Vagina (tissue), 2 donors: ENCODE measurements around the gene SLC28A2. TPM values are rescaled to one million over a fixed set of nuclear protein-coding genes. Genes with fewer than 3 reads are reported as not detected.

Experiments
- DNase-seq, 2 donors: peaks; one replicate each; pipeline ENCODE4 v3.0.0-alpha.2; 2017; ENCODE audit errors: extremely low spot score in 2 of 2
- H3K27ac ChIP-seq: fragments of 200-600 bp; sonication (generic); one replicate; pipeline ENCODE4 v1.5.1; 2019
- H3K27me3 ChIP-seq: fragments of 200-600 bp; sonication (generic); one replicate; pipeline ENCODE4 v1.5.1; 2019
- H3K36me3 ChIP-seq, 2 donors: fragments of 200-600 bp; sonication (generic); one replicate each; pipeline ENCODE4 v1.5.1; 2017 to 2019
- H3K4me1 ChIP-seq: fragments of 200-600 bp; sonication (generic); one replicate; pipeline ENCODE4 v1.5.1; 2019
- H3K4me3 ChIP-seq, 2 donors: fragments of 200-600 bp; sonication (generic); 1 replicate in 1 of 2; 2 replicates in 1 of 2; pipeline ENCODE4 v1.5.1; 2016 to 2019
- H3K9me3 ChIP-seq: fragments of 200-600 bp; sonication (generic); one replicate; pipeline ENCODE4 v1.5.1; 2019
- POLR2A ChIP-seq, 2 donors: fragments of 450-650 bp; IDR thresholded peaks; one replicate each; pipeline ENCODE4 v1.6.1; 2017; ENCODE audit warnings: antibody characterized with exemption in 2 of 2, mild to moderate bottlenecking in 2 of 2, moderate library complexity in 2 of 2
- POLR2AphosphoS5 ChIP-seq, 2 donors: sonication (generic); formaldehyde crosslinking; IDR thresholded peaks; one replicate each; pipeline ENCODE4 v1.9.0; 2017; ENCODE audit warnings: antibody characterized with exemption in 2 of 2, mild to moderate bottlenecking in 2 of 2, low read depth in 1 of 2; ENCODE audit not compliant: insufficient read depth in 1 of 2
- intact Hi-C: fragments of 100-400 bp; cut with DNase I; formaldehyde crosslinking; loops from one replicate; pipeline ENCODE4 v1.15.1; 2023
- total RNA-seq: library from RNA; depleted of rRNA; stranded (reverse); fragments of >200 nt; gene quantifications from one replicate; pipeline ENCODE4 v1.2.3, GENCODE V29; 2016
- TF ChIP-seq, protein P1 (sequence below), 3 experiments: fragments of 450-650 bp in 2 of 3; fragments of 200-600 bp in 1 of 3; sonication (generic) in 1 of 3; IDR thresholded peaks; one replicate each; pipeline ENCODE4 v1.5.1; 2017 to 2019; ENCODE audit warnings: antibody characterized with exemption in 3 of 3, mild to moderate bottlenecking in 2 of 3, moderate library complexity in 2 of 3

Gene SLC28A2
- total RNA-seq, 1 donor from 2014 or later = not detected

DNA sequence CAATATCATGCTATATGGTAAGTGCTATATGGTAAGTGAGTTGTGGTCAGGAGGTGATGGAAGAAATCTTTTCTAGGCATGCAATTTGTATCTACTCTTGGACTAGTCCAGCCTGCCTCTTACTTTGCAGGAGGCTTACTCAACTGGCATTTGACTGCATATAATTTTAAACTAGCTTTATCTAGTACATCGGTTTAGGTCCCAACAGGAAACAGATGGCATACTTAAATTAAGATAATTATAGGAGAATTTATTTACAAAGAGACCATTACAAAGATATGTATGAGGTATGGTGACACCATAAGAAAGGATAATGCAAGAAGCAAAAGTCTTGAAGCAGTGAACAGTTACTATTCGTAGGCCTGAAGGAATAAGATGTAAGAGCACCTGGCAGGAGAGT lies 7.8 kb downstream of the SLC28A2 start:
- no peak overlapping the region for H3K27ac ChIP-seq
- no peaks in the 10 kb centered on the region for H3K9me3 ChIP-seq
- no peak overlapping the region for H3K4me3 ChIP-seq
- H3K36me3 ChIP-seq = no peaks in the 10 kb centered on the region
- H3K4me1 ChIP-seq = no peaks in the 10 kb centered on the region
- DNase-seq = no peak
- no peaks in the 10 kb centered on the region for H3K27me3 ChIP-seq
- TF ChIP-seq, protein P1, sequence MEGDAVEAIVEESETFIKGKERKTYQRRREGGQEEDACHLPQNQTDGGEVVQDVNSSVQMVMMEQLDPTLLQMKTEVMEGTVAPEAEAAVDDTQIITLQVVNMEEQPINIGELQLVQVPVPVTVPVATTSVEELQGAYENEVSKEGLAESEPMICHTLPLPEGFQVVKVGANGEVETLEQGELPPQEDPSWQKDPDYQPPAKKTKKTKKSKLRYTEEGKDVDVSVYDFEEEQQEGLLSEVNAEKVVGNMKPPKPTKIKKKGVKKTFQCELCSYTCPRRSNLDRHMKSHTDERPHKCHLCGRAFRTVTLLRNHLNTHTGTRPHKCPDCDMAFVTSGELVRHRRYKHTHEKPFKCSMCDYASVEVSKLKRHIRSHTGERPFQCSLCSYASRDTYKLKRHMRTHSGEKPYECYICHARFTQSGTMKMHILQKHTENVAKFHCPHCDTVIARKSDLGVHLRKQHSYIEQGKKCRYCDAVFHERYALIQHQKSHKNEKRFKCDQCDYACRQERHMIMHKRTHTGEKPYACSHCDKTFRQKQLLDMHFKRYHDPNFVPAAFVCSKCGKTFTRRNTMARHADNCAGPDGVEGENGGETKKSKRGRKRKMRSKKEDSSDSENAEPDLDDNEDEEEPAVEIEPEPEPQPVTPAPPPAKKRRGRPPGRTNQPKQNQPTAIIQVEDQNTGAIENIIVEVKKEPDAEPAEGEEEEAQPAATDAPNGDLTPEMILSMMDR (IDR thresholded peaks at IDR 0.05) = no peak
- intact Hi-C loops = no loop called here

DNA sequence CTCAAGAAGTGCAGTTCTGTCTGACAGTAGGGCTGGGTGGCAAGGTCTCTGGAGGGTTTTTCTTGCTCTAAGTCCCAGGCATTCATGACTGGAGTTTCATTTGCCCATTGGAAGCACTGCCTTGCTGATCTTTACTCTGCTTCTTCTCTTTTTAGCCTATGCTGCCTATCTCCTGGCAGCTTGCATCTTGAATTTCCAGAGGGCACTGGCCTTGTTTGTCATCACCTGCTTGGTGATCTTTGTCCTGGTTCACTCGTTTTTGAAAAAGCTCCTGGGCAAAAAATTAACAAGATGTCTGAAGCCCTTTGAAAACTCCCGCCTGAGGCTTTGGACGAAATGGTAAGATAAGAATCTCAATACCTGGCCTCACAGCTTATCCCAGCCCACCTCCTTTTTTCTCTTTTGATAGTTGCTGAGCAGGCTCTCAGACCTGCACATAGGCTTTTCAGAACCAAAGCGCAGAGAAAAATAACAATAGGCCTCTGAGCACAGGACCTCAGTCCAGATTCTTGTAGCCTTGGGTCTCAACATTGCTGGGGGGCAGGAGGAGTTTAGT lies 10.9 kb downstream of the SLC28A2 start:
- intact Hi-C loops = no loop called here
- no peak overlapping the region for H3K4me3 ChIP-seq
- H3K27me3 ChIP-seq = no peaks in the 10 kb centered on the region
- DNase-seq = no peak
- H3K4me1 ChIP-seq = no peaks in the 10 kb centered on the region
- no peaks in the 10 kb centered on the region for H3K9me3 ChIP-seq
- TF ChIP-seq, protein P1 (IDR thresholded peaks at IDR 0.05) = no peak
- TF ChIP-seq POLR2A (IDR thresholded peaks at IDR 0.05) = no peak
- no peak for TF ChIP-seq POLR2AphosphoS5 (IDR thresholded peaks at IDR 0.05; ENCODE audit: insufficient read depth in 1 of 2, low read depth in 1 of 2)
- H3K36me3 ChIP-seq = no peaks in the 10 kb centered on the region
- no peak overlapping the region for H3K27ac ChIP-seq

DNA sequence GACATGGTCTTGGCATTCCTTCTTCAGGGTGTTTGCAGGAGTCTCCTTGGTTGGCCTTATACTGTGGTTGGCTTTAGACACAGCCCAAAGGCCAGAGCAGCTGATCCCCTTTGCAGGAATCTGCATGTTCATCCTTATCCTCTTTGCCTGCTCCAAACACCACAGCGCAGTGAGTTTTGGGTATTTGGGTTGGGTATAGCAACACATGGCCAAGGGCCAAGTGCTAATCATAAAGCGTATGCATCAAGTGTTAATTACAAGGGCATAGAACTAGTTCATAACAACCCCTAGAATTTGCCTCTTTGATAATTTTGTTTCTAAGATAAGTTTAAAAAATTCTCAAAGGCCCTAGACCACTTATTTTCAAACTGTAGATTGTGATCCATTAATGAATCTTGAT lies 11.8 kb downstream of the SLC28A2 start:
- Histone ChIP-seq H3K27me3 (no peaks in the 10 kb centered on the region), H3K36me3 (no peaks in the 10 kb centered on the region), H3K4me1 (no peaks in the 10 kb centered on the region), H3K27ac (no peak overlapping the region), H3K4me3 (no peak overlapping the region), H3K9me3 (no peaks in the 10 kb centered on the region)
- no peak for DNase-seq
- intact Hi-C loops = no loop called here
- no peak for TF ChIP-seq POLR2AphosphoS5 (IDR thresholded peaks at IDR 0.05; ENCODE audit: insufficient read depth in 1 of 2, low read depth in 1 of 2)
- TF ChIP-seq POLR2A (IDR thresholded peaks at IDR 0.05) = no peak
- TF ChIP-seq, protein P1 (IDR thresholded peaks at IDR 0.05) = no peak

DNA sequence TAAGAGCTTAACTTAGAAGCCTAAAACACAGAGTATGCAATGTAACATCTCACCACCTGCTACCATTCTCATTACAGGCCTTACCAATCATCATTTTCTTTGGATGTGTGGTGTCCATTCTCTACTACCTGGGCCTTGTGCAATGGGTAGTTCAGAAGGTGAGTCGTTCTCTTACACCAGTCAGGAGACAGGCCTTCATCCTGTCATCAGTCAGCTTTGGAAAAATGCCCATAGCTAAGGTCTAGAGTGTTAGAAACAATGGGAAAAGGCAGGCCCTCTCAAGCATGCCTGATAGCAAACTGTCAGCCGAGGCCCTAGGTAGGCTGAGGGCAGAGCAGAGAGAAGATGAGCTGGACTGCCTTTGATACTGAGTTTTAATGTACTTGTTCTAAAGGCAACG lies 13.5 kb downstream of the SLC28A2 start:
- H3K27me3 ChIP-seq = no peaks in the 10 kb centered on the region
- no peak overlapping the region for H3K27ac ChIP-seq
- no peaks in the 10 kb centered on the region for H3K36me3 ChIP-seq
- H3K9me3 ChIP-seq = no peaks in the 10 kb centered on the region
- H3K4me3 ChIP-seq = no peak overlapping the region
- no peaks in the 10 kb centered on the region for H3K4me1 ChIP-seq
- TF ChIP-seq POLR2AphosphoS5 (IDR thresholded peaks at IDR 0.05; ENCODE audit: insufficient read depth in 1 of 2, low read depth in 1 of 2) = no peak
- TF ChIP-seq, protein P1 (IDR thresholded peaks at IDR 0.05) = no peak
- TF ChIP-seq POLR2A (IDR thresholded peaks at IDR 0.05) = no peak
- DNase-seq = no peak
- intact Hi-C loops = no loop called here

DNA sequence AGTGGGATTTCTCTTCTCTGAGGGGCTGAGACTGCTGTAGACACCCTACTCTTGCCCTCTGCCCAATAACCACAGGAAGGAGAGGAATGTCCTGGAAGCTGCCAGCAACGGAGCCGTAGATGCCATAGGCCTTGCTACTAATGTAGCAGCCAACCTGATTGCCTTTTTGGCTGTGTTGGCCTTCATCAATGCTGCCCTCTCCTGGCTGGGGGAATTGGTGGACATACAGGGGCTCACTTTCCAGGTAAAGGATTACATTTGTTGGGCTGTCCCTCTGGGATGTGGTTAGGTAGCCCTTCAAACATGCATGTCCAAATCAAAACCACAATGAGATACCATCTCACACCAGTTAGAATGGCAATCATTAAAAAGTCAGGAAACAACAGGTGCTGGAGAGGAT lies 16.1 kb downstream of the SLC28A2 start:
- no peaks in the 10 kb centered on the region for H3K27me3 ChIP-seq
- TF ChIP-seq POLR2AphosphoS5 (IDR thresholded peaks at IDR 0.05; ENCODE audit: insufficient read depth in 1 of 2, low read depth in 1 of 2) (no peak), POLR2A (IDR thresholded peaks at IDR 0.05) (no peak)
- TF ChIP-seq, protein P1 (IDR thresholded peaks at IDR 0.05) = no peak
- intact Hi-C loops = no loop called here
- no peak overlapping the region for H3K4me3 ChIP-seq
- no peaks in the 10 kb centered on the region for H3K36me3 ChIP-seq
- no peaks in the 10 kb centered on the region for H3K4me1 ChIP-seq
- H3K27ac ChIP-seq = no peak overlapping the region
- H3K9me3 ChIP-seq = no peaks in the 10 kb centered on the region
- DNase-seq = no peak
